Astrocyte of the cerebellum (primary cell): ENCODE measurements around the gene TCEAL3.
"Not testable (repeated sequence)": the region's sequence is repeated elsewhere in the genome, so short reads cannot be mapped to it uniquely, and the experiment has no call there.

Experiments used
- DNase-seq: peaks from one replicate; pipeline ENCODE4 v3.0.0-alpha.2; 2011; ENCODE audit warnings: low read depth
- H3K4me3 ChIP-seq: 2 replicates; pipeline ENCODE4 v1.5.1; 2011; ENCODE audit warnings: mild to moderate bottlenecking, low read depth, low read length, moderate library complexity
- in situ Hi-C: cut with HindIII; loops from 2 replicates; pipeline ENCODE4 v1.10.0; 2017; ENCODE audit warnings: low sequenced_read_pairs
- TF ChIP-seq, protein P1 (sequence below): IDR thresholded peaks from 2 replicates; pipeline ENCODE4 v1.5.1; 2012; ENCODE audit warnings: low read length, low read depth, moderate library complexity, mild to moderate bottlenecking; ENCODE audit errors: missing control alignments

Gene TCEAL3

GRCh38 chrX:103571726-103572125 is 36.0 kb upstream of the TCEAL3 start:
- TF ChIP-seq, protein P1, sequence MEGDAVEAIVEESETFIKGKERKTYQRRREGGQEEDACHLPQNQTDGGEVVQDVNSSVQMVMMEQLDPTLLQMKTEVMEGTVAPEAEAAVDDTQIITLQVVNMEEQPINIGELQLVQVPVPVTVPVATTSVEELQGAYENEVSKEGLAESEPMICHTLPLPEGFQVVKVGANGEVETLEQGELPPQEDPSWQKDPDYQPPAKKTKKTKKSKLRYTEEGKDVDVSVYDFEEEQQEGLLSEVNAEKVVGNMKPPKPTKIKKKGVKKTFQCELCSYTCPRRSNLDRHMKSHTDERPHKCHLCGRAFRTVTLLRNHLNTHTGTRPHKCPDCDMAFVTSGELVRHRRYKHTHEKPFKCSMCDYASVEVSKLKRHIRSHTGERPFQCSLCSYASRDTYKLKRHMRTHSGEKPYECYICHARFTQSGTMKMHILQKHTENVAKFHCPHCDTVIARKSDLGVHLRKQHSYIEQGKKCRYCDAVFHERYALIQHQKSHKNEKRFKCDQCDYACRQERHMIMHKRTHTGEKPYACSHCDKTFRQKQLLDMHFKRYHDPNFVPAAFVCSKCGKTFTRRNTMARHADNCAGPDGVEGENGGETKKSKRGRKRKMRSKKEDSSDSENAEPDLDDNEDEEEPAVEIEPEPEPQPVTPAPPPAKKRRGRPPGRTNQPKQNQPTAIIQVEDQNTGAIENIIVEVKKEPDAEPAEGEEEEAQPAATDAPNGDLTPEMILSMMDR = no peak
- in situ Hi-C loops = no loop called here
- no peak overlapping the region for H3K4me3 ChIP-seq
- DNase-seq = no peak

DNA sequence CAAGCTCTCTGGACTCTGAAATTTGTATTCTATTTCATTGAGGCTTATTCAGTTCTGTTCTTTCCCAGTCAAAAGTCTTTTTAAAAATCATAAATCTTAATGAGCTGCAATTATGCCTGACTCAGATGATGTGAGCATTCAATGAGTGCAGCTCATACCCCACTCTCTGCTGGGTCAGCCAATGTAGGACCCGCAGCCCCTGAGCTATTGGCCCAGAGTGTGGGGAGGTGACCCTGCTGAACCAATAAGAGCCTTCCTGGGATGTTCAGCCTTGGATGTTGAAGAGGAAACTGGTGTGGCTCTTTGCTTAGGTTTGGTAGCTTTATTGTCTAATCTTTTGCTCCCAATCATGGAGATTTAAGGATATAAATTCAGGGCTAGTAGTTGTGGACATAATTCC is 34.6 kb upstream of the TCEAL3 start:
- in situ Hi-C loops = no loop called here
- no peak for DNase-seq
- TF ChIP-seq, protein P1 = no peak
- no peak overlapping the region for H3K4me3 ChIP-seq

- in situ Hi-C loops = no loop called here
- TF ChIP-seq, protein P1 = no peak
- no peak for DNase-seq
- no peak overlapping the region for H3K4me3 ChIP-seq
Measured at GRCh38 chrX:103584596-103584995, 23.2 kb upstream of the TCEAL3 start.

GRCh38 chrX:103585411-103586313 is 22.1 kb upstream of the TCEAL3 start, which contains the start of gene TCEAL4:
TCEAL4 (plus strand) TSS chrX:103585515; CDS start chrX:103586676, 1,161 bp downstream.
- H3K4me3 ChIP-seq = peak within 1 kb of the TSS; percentile 70
- DNase-seq = no peak
- in situ Hi-C loops = no loop called here
- TF ChIP-seq, protein P1 = no peak

- peak overlapping the region; percentile 70 for H3K4me3 ChIP-seq
- in situ Hi-C loops = no loop called here
- TF ChIP-seq, protein P1 = no peak
- DNase-seq = no peak
Measured at GRCh38 chrX:103586314-103586646, 21.5 kb upstream of the TCEAL3 start.

- no peak for DNase-seq
- H3K4me3 ChIP-seq = peak overlapping the region; percentile 70
- TF ChIP-seq, protein P1 = no peak
- in situ Hi-C loops = no loop called here
Measured at GRCh38 chrX:103586659-103587058, 21.1 kb upstream of the TCEAL3 start.

GRCh38 chrX:103592295-103592694 is 15.5 kb upstream of the TCEAL3 start:
- DNase-seq, in situ Hi-C loops: not testable (repeated sequence)

GRCh38 chrX:103595202-103595601 is 12.6 kb upstream of the TCEAL3 start:
- in situ Hi-C loops, DNase-seq, H3K4me3 ChIP-seq: not testable (repeated sequence)

More at GRCh38 chrX:103592295-103592694, 15.5 kb upstream of the TCEAL3 start:
- H3K4me3 ChIP-seq = not testable (repeated sequence)
